GM03348 (cell line): ENCODE data around the gene CNPPD1.
A peak's percentile ranks its signal among the peaks of the same experiment; 100 is the strongest.

Experiments used
- DNase-seq: peaks from one replicate; pipeline ENCODE4 v3.0.0; 2012; ENCODE audit warnings: low spot score

CNPPD1 gene

DNA sequence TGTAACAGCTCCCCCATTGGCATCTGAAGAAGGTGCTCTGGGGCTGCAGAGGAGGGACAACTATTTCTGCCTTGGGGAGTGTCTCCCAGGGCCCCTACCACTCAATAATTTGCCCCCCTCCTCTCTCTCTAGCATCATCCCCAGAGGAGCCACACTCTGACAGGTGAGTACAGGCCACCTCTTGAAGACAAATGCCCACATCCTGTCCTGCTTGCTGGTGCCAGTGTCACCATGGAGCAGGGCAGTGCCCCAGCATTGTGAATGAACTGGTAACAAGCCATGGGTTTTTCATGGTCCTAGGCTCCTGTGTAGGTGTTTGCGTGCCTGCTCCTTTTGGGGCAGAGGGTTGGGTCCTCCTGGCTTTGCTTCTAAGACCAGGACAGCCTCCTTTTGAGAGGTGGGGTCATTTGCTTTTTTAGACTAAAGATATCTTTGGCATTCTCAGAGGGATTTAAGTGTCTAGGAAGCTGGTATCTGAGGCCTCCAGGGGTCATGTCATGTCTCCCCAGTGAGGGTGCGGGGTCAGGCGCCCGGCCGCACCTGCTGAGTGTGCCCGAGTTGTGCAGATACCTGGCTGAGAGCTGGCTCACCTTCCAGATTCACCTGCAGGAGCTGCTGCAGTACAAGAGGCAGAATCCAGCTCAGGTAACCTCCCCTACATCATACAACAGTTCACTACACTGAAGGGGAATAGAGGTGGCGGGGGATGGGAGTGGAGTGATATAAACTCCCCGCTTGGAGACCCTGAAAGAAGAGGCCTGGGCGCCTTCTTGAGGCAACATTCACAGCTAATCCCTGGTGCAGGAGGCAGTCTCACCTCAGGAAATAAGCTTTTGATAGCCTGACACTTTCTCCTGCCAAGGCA is 3.1 kb upstream of the CNPPD1 start:
- no peak for DNase-seq

- DNase-seq, result peak; percentile 67
Measured at GRCh38 chr2:219178377-219179175, 1.9 kb upstream of the CNPPD1 start.

DNA sequence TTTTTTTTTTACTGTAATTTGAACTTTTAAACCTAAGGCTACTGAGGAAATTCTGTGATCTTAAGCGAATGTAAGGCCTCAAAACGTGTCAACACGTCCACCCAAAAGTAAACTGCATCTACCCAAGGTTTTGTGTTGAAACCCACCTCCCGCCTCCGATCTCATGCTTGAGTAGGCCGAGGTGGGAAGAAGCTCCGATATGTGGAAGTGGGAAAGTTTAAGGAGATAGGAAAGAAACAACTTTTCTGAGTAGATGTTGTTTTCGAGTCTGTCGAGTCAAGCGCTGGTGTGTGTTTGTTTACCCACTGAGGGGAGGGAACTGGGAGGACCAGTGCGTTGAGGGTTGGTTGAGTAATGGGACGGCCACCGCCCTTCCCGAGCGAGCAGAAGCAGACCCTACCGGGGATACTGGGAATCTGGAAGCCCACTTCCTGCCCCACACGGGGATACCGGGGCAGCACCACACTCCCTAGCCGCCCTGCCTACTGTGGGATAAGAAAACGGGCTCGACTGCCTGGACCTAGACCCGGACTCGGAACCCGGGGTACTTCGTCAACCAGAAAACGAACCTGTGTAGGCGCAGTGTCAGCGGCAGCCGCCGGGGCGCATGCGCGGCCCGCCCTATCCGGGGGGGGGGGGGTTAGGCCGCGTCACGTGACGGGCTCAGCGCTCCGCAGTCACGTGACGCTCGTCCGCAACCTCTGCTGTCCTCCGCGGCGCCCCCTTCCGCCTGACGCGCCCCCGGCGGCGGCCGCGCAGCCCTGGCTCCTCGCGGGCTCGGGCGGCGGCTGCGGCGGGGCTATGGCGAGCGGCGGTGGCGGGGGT is 1.0 kb upstream of the CNPPD1 start, which contains the start of gene RETREG2:
Gene RETREG2 (plus strand): TSS at position 724 of the 825 bp plus-strand sequence. CDS start 78 bp downstream, at position 802.
- peak; percentile 100 for DNase-seq

DNA sequence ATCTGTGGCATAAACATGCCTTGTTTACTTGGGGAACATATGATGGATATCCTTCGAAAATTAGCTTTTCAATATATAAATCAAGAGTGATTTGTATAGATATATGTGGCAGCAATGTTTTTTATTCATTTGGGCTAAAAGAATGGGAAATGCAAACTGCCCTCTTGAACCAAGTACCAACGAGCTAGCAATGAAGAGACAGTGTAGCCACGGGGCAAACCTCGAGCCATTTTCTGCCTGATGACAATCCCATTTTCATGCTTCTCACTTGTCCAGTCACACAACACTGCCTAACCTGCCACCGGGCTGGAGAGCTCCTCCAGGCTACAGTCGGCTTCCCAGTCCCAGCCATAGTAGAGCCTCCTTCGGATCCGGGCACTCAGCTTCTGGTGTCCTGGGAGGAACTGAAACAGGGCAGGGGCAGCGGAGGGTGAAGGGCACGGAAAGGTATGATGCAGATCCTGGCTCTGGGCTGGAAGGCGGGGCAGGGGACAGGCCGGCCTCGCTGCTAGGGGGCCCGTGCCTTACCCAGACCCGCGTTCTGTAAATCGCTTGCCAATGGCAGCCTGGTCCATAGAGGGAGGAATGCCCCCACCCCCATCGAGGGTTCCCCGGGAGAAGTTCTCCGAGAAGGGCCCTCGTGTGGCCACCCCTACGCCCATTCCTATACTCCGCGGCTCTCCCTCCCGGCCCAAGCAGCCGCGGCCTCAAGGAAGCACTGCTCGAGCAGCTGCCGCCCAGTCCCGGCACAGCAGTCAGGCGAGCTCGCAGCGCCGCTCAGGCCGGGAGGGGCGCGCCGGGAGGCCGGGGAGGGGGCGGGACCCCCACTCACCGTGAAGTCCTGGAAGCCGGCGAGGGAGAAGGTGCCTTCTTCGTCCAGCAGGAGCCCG is 552 bp downstream of the CNPPD1 start:
- DNase-seq, result peak; percentile 66

DNA sequence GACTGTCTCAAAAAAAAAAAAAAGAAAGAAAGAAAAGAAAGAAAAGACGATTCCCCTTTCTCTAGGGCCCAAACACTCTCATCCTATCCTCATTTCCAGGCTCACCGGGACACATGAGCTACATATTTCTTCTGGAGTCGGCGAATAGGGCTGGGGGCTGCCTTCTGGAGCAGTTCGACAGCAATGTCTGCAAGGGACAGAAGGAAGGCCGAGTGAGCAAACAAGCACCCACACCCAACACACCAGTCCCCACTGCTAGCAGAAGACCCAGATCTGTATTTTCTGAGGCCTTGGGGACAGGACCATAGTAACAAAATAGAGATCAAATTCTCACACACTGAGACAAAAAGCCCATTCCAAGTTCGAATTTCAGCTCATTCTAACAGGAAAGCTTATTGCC is 1.2 kb downstream of the CNPPD1 start:
- DNase-seq, result no peak

DNA sequence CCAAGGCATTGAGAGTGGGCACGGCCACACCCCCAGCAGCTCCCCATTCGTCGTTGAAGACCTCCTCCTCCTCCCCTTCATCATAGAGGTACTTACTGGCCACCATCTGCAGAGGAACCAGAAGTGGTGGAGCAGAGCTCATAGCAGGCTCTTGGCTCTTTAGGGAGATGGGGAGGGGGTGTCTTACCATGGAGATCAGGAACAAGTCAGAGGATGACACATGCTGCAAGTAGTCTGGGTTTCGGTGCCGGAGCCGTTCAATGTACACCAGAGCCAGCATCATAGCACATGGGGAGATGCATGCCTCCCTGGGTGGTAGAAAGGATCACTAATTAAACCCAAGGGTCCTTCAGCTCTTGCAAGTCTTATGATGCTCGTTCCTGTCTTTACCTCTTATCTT is 1.9 kb downstream of the CNPPD1 start:
- no peak for DNase-seq

DNA sequence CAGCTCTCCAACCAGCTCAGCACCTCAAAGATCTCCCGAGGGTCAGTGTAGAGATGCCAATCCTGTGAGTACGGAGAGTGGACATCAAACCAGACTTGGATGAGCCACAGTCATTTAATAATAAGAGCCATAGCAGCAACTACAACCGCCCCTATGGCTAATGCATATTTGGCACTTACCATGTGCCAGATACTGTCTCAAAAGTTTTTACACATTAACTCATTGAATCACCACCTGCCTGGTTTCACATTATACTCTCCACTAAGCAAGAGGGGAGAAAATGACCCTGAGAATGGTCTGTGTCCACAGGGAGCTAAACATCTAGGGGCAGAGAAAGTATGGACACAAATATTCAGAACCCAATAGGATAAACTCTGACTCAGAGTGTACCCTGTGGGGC is 2.6 kb downstream of the CNPPD1 start:
- DNase-seq, result no peak

DNA sequence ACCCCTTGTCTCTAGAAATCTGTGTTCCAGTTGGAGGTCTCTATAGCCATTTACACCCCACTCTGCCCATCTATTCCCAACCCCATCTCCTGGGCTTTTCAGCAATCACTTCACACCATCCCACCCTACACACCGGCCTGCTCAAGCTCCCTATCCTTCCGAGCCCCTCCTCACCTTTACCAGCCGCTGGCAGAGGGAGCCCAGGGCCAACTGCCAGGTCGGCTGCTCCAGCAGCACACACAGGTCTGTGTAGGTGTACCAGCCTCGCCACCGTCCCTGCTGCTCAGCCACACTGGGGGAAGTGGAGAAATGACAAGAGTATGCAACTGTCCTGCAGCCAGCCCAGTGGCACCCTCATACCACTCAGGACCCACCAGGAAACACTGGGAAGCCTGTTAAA is 3.5 kb downstream of the CNPPD1 start:
- DNase-seq, result no peak

DNA sequence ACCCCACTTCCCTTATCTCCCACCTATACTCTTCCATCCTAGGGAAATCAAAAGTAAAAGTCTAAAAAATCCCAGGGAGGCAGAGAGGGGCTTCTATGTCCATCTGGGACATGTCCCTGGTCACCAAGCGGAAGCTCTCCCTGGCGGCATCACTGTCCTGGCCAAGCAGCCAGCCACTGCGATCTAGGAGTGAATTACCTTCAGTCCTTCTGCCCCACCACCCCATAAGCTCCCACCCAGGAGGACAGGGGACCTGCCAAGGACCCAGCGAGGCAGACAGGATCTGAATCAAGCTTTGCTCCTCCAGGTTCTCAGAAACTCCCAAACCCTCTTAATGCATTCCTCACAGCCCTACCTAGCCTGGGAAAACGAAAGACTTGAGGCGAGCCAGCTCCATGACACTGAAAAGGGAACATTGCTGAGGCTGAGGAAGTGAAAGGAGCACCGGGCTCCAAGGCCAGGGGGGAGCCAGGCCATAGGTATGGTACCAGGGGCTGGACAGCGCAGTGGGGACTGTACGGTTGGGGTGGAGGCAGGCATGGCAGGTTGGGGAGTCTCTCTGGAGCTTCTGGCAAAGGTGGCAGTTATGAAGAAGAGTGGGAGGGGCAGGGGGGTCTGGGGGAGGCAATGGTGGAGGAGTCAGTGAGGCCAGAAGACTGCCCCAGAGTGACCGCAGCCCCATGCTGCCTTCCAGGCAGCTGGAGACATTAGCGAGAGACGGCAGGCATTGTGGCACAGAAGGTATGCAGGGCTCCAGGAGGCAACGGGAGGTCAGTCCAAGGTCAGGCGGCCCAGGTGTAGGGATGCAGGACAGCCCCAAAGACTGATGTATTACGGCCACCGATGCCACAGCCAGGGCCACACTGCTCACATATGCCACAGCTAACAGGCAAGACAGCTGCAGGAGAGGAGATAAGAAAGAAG is 4.2 kb downstream of the CNPPD1 start:
- no peak for DNase-seq

DNA sequence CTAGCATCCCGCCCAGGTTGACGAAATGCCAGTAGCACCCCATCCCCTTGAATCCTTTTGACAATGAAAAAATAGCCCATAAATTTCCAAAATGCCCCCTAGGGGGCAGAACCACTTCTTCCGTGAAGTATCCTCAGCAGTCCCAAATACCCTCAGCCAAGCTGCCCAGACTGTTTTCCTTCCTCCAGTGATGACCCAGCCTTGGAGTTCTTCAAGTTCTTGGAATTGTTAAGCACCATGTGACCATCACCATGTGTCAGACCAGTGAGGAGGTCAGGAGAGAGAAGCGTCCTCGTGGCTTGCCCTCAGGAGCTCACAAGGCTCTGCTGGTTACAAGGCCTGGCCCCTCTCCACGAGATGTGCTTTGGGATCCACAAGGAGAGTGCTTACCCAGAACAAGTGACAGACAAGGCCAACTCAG is 5.5 kb downstream of the CNPPD1 start:
- DNase-seq, result peak; percentile 82

DNA sequence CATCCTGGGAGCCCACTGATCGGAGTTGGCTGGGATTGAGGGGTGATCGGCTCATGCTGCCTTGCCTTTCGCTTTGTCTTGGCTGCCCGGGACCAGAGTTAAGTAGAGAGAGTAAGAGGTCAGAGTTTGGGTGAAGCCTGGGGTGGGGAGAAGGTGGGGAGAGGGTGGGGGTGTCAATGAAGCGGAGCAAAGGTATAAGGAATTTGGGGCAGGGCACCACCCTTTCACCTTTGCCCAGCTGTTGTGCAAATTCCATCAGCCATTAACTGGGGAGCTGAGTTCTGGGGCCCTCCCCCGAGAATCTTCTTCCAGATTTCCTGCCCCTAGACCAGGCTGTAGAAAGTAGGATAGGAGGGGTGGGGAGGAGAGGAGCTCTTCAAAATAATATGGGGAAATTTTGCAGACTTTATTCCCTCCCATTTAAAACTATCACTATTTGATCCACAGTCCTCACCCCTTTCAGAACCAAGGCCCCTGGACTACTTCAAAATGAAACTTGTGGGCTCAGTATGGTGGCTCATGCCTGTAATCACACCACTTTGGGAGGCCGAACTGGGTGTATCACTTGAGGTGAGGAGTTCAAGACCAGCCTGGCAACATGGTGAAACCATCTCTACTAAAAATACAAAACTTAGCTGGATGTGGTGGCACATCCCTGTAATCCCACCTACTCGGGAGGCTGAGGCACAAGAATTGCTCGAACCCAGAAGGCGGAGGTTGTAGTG is 6.6 kb downstream of the CNPPD1 start, which contains the start of gene SLC23A3:
Gene SLC23A3 (minus strand): TSS at position 100 of the 725 bp plus-strand sequence. CDS start 45 bp downstream, at position 55.
- DNase-seq, result no peak

DNA sequence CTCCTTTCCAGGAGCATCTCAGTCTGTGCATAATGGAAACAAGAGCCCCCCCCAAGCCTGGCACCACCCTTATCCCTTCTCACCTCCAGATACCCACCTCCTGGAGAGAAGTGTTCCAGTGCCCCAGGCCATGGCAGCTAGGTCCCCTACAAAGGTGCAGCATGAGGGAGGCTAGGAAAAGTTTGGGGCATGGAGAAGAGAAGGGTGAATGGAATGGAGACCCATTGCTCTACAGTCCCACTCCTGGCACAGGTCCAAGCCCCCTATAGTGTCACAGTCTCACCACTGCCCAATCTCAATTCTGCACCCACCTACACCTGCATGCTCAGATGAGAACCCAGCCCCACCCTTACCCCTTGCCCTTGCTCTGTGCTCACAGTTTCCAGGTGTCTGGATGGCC is 7.8 kb downstream of the CNPPD1 start:
- DNase-seq, result no peak

- no peak for DNase-seq
Measured at GRCh38 chr2:219168526-219168925, 8.2 kb downstream of the CNPPD1 start.

- no peak for DNase-seq
Measured at GRCh38 chr2:219167997-219168396, 8.7 kb downstream of the CNPPD1 start.

DNA sequence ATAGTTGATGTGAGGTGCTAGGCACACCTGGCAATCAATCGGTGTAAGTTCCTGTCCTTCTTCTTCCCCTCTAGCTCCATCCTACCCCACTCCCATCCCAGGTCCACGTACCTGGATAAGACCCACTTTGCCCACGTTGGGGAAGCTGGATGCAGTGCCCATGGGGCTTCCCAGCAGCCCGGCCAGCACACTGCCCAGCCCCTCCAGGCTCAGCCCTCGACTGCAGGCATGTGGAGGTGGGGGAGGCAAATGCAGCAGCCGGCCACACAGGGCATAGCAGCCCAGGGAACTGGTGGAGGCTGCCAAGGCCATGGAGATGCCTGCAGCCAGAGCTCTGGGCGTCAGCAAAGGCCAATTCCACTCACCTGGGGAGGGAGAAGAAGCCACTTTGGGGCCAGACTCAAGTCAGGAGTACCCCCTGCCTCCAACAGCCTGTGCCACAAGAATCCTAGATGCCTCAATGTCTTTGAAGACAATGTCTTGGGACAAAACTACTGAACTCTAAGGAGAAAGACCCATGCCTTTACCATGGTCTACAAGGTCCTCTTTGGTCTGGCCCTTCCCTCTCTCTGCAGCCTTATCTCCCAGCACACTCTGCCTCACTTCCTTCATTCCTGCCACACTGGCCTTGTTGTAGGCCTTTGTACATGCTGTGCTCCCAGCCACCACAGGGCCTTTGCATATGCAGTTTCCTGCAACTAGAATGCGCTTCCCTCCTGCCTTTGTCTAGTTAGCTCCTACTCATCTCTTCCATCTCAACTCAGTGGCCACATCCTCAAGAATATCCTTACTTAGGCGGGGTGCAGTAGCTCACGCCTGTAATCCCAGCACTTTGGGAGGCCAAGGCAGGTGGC is 11.4 kb downstream of the CNPPD1 start:
- DNase-seq, result no peak

- no peak for DNase-seq
Measured at GRCh38 chr2:219163156-219163555, 13.6 kb downstream of the CNPPD1 start.

- no peak for DNase-seq
Measured at GRCh38 chr2:219161097-219161496, 15.6 kb downstream of the CNPPD1 start.
